Activated CD4-positive, alpha-beta memory T cell treated with anti-CD3 and anti-CD28 coated beads, Interleukin-2, amount 10 ng/mL, durations not matched to agents 7 days and 5 days (primary cell): ENCODE results near the gene TBC1D25. TPM values are rescaled to one million over a fixed set of nuclear protein-coding genes. Genes with fewer than 3 reads are reported as not detected.

Experiments used
- CTCF ChIA-PET: fragments of 350-600 bp; sonication (Branson Sonifier 250); formaldehyde crosslinking; loops from one replicate; lab custom pipeline; 2021; ENCODE audit warnings: antibody characterized with exemption, inconsistent platforms; lab: Charles Lee
- POLR2A ChIA-PET: fragments of 350-600 bp; sonication (Branson Sonifier 250); formaldehyde crosslinking; loops from one replicate; lab custom pipeline; 2021; ENCODE audit warnings: antibody characterized with exemption; lab: Charles Lee
- DNase-seq: peaks from one replicate; pipeline ENCODE4 v3.0.0-alpha.2; 2020
- H3K27ac Mint-ChIP-seq: one replicate; pipeline ENCODE4 v1.8.0; 2021; ENCODE audit warnings: mild to moderate bottlenecking, mixed read lengths
- H3K27me3 Mint-ChIP-seq: one replicate; pipeline ENCODE4 v1.8.0; 2021; ENCODE audit warnings: mixed read lengths
- H3K36me3 Mint-ChIP-seq: one replicate; pipeline ENCODE4 v1.8.0; 2021; ENCODE audit warnings: low read depth, mixed read lengths
- H3K4me1 Mint-ChIP-seq: one replicate; pipeline ENCODE4 v1.8.0; 2021; ENCODE audit warnings: mixed read lengths
- H3K4me3 Mint-ChIP-seq: one replicate; pipeline ENCODE4 v1.8.0; 2021; ENCODE audit warnings: mild to moderate bottlenecking, mixed read lengths
- H3K9me3 Mint-ChIP-seq: one replicate; pipeline ENCODE4 v1.8.0; 2021; ENCODE audit warnings: mixed read lengths
- total RNA-seq, 2 experiments: library from RNA; stranded (reverse); gene quantifications; one replicate each; pipeline ENCODE4 v1.2.3, GENCODE V29; 2021

TBC1D25 gene
- total RNA-seq, 2 experiments from 2014 or later: 21.7 to 22.3 TPM

- ChIA-PET CTCF (interaction anchor here (1.3 kb wide), 1 partner anchor 16 kb away, joined by 3 read pairs; no protein-coding TSS in a partner anchor), POLR2A (interaction anchor here (1.5 to 1.6 kb wide), 3 partner anchors 21 to 88 kb away, joined by 4 to 7 read pairs (median 6); partner anchors contain the start of genes RBM3 and WAS)
- no peak for DNase-seq
- H3K27ac Mint-ChIP-seq: no peak overlapping the region
- no peak overlapping the region for H3K4me3 Mint-ChIP-seq
- peaks cover 11% of the 10 kb centered on the region for H3K4me1 Mint-ChIP-seq
- no peaks in the 10 kb centered on the region for H3K27me3 Mint-ChIP-seq
- H3K36me3 Mint-ChIP-seq: peaks cover 12% of the 10 kb centered on the region
- no peaks in the 10 kb centered on the region for H3K9me3 Mint-ChIP-seq
These were observed 56.4 kb downstream of the TBC1D25 start for GRCh38 chrX:48595929-48596328.

- ChIA-PET CTCF (no interaction called here), POLR2A (interaction anchor here (1.2 kb wide), 1 partner anchor 100 kb away, joined by 3 read pairs; no protein-coding TSS in a partner anchor)
- no peaks in the 10 kb centered on the region for H3K27me3 Mint-ChIP-seq
- H3K36me3 Mint-ChIP-seq: peaks cover 12% of the 10 kb centered on the region
- H3K4me1 Mint-ChIP-seq: peaks cover 9% of the 10 kb centered on the region
- DNase-seq: peak; percentile 91
- H3K27ac Mint-ChIP-seq: peak within 1 kb of the TSS; percentile 99
- no peaks in the 10 kb centered on the region for H3K9me3 Mint-ChIP-seq
- H3K4me3 Mint-ChIP-seq: peak within 1 kb of the TSS; percentile 95
These were observed 58.1 kb downstream of the TBC1D25 start, which contains the start of gene WDR13 for GRCh38 chrX:48597353-48598264. Gene WDR13, plus strand, starts transcription at chrX:48597492. Its CDS starts 505 bp downstream, at chrX:48597997.

- Mint-ChIP-seq H3K27me3 (no peaks in the 10 kb centered on the region), H3K36me3 (peaks cover 12% of the 10 kb centered on the region), H3K4me3 (peak overlapping the region; percentile 95), H3K27ac (no peak overlapping the region), H3K4me1 (peaks cover 9% of the 10 kb centered on the region), H3K9me3 (no peaks in the 10 kb centered on the region)
- ChIA-PET POLR2A (interaction anchor here (1.2 kb wide), 1 partner anchor 99 kb away, joined by 3 read pairs; no protein-coding TSS in a partner anchor), CTCF (no interaction called here)
- DNase-seq: no peak
These were observed 59.1 kb downstream of the TBC1D25 start for GRCh38 chrX:48598614-48599013.

- Mint-ChIP-seq H3K9me3 (no peaks in the 10 kb centered on the region), H3K4me1 (peaks cover 9% of the 10 kb centered on the region), H3K27me3 (no peaks in the 10 kb centered on the region), H3K27ac (no peak overlapping the region), H3K4me3 (peak overlapping the region; percentile 39), H3K36me3 (peaks cover 15% of the 10 kb centered on the region)
- POLR2A ChIA-PET: no interaction called here
- DNase-seq: no peak
- CTCF ChIA-PET: no interaction called here
These were observed 59.8 kb downstream of the TBC1D25 start for GRCh38 chrX:48599341-48599740.

GRCh38 chrX:48600226-48600625 is 60.7 kb downstream of the TBC1D25 start:
- ChIA-PET CTCF (no interaction called here), POLR2A (no interaction called here)
- DNase-seq: no peak
- Mint-ChIP-seq H3K36me3 (peaks cover 19% of the 10 kb centered on the region), H3K27ac (no peak overlapping the region), H3K4me1 (peaks cover 9% of the 10 kb centered on the region), H3K27me3 (no peaks in the 10 kb centered on the region), H3K4me3 (no peak overlapping the region), H3K9me3 (no peaks in the 10 kb centered on the region)

GRCh38 chrX:48601741-48602394 is 62.4 kb downstream of the TBC1D25 start:
- Mint-ChIP-seq H3K27ac (no peak overlapping the region), H3K9me3 (no peaks in the 10 kb centered on the region), H3K36me3 (peaks cover 20% of the 10 kb centered on the region), H3K4me1 (peaks cover 9% of the 10 kb centered on the region), H3K27me3 (no peaks in the 10 kb centered on the region), H3K4me3 (no peak overlapping the region)
- ChIA-PET POLR2A (no interaction called here), CTCF (no interaction called here)
- no peak for DNase-seq

- Mint-ChIP-seq H3K9me3 (no peaks in the 10 kb centered on the region), H3K4me3 (no peak overlapping the region), H3K27me3 (no peaks in the 10 kb centered on the region), H3K36me3 (peaks cover 8% of the 10 kb centered on the region), H3K27ac (no peak overlapping the region), H3K4me1 (no peaks in the 10 kb centered on the region)
- DNase-seq: no peak
- ChIA-PET POLR2A (no interaction called here), CTCF (no interaction called here)
These were observed 65.2 kb downstream of the TBC1D25 start for GRCh38 chrX:48604701-48605100.

GRCh38 chrX:48606091-48606490 is 66.6 kb downstream of the TBC1D25 start:
- ChIA-PET CTCF (interaction anchor here (0.7 kb wide), 1 partner anchor 42 kb away, joined by 3 read pairs; no protein-coding TSS in a partner anchor), POLR2A (no interaction called here)
- H3K9me3 Mint-ChIP-seq: no peaks in the 10 kb centered on the region
- H3K27ac Mint-ChIP-seq: no peak overlapping the region
- no peak overlapping the region for H3K4me3 Mint-ChIP-seq
- H3K36me3 Mint-ChIP-seq: peaks cover 8% of the 10 kb centered on the region
- no peaks in the 10 kb centered on the region for H3K4me1 Mint-ChIP-seq
- H3K27me3 Mint-ChIP-seq: no peaks in the 10 kb centered on the region
- DNase-seq: no peak

- Mint-ChIP-seq H3K36me3 (no peaks in the 10 kb centered on the region), H3K27me3 (no peaks in the 10 kb centered on the region), H3K27ac (no peak overlapping the region), H3K4me3 (no peak overlapping the region), H3K4me1 (no peaks in the 10 kb centered on the region), H3K9me3 (no peaks in the 10 kb centered on the region)
- ChIA-PET CTCF (no interaction called here), POLR2A (no interaction called here)
- DNase-seq: no peak
These were observed 72.2 kb downstream of the TBC1D25 start for GRCh38 chrX:48611703-48612102.

Other genes with a start within 250 kb of the TBC1D25 start
- not detected for gene SSX3, start 183.0 kb upstream of the TBC1D25 start, total RNA-seq
- not detected for gene SSX4, start 156.2 kb upstream of the TBC1D25 start, total RNA-seq
- gene SSX4B, start 127.8 kb upstream of the TBC1D25 start, total RNA-seq: not detected
- gene SLC38A5, start 69.5 kb upstream of the TBC1D25 start, total RNA-seq: 10 to 100 TPM; 76.4 to 82.4 TPM
- gene FTSJ1, start 63.5 kb upstream of the TBC1D25 start, total RNA-seq: 10 to 100 TPM; 57.6 to 60.1 TPM
- 10 to 100 TPM; 26.1 to 29.2 TPM for gene PORCN, start 30.7 kb upstream of the TBC1D25 start, total RNA-seq
- 100 to 1,000 TPM; 446 to 461 TPM for gene EBP, start 17.9 kb upstream of the TBC1D25 start, total RNA-seq
- 100 to 1,000 TPM; 180 to 182 TPM for gene RBM3, start 34.8 kb downstream of the TBC1D25 start, total RNA-seq
- gene WDR13, start 57.8 kb downstream of the TBC1D25 start, total RNA-seq: 10 to 100 TPM; 48.5 to 53.5 TPM
- 100 to 1,000 TPM; 156 to 157 TPM for gene WAS, start 144.1 kb downstream of the TBC1D25 start, total RNA-seq
- gene SUV39H1, start 157.0 kb downstream of the TBC1D25 start, total RNA-seq: 10 to 100 TPM; 30.3 to 33.2 TPM
- not detected for gene GLOD5, start 222.0 kb downstream of the TBC1D25 start, total RNA-seq
- gene GATA1, start 246.9 kb downstream of the TBC1D25 start, total RNA-seq: not detected